GM18507 (cell line): ENCODE measurements around the gene ZNF516.
"Not testable (repeated sequence)": the region's sequence is repeated elsewhere in the genome, so short reads cannot be mapped to it uniquely, and the experiment has no call there.

Experiments used
- DNase-seq: peaks from one replicate; pipeline ENCODE4 v3.0.0; 2011; ENCODE audit warnings: low read depth; ENCODE audit not compliant: insufficient read length; ENCODE audit errors: extremely low spot score
- FAIRE-seq: peaks from 2 replicates; lab custom pipeline; 2011; peaks lifted over from hg19 to GRCh38; lab: Jason Lieb, UNC

Gene ZNF516

GRCh38 chr18:76475450-76476194, 19.4 kb downstream of the ZNF516 start:
- no peak for FAIRE-seq
- no peak for DNase-seq

- DNase-seq (no peak), FAIRE-seq (peak; percentile 36)
Observed at GRCh38 chr18:76474824-76475223, 20.2 kb downstream of the ZNF516 start.

- not testable (repeated sequence) for FAIRE-seq, DNase-seq
Observed at GRCh38 chr18:76473521-76473920, 21.5 kb downstream of the ZNF516 start.

GRCh38 chr18:76472829-76473228, 22.2 kb downstream of the ZNF516 start:
- FAIRE-seq = no peak

GRCh38 chr18:76471593-76471992, 23.4 kb downstream of the ZNF516 start:
- no peak for FAIRE-seq
- DNase-seq = no peak

More at GRCh38 chr18:76472829-76473228, 22.2 kb downstream of the ZNF516 start:
- no peak for DNase-seq

- FAIRE-seq (no peak), DNase-seq (no peak)
Observed at GRCh38 chr18:76468345-76469304, 26.4 kb downstream of the ZNF516 start.

- FAIRE-seq = peak; percentile 52
- DNase-seq = no peak
Observed at GRCh38 chr18:76467371-76468190, 27.5 kb downstream of the ZNF516 start.

GRCh38 chr18:76466410-76466991, 28.5 kb downstream of the ZNF516 start:
- DNase-seq (no peak), FAIRE-seq (no peak)

- DNase-seq (no peak), FAIRE-seq (no peak)
Observed at GRCh38 chr18:76465630-76466409, 29.2 kb downstream of the ZNF516 start.

- FAIRE-seq = no peak
- no peak for DNase-seq
Observed at GRCh38 chr18:76464281-76465259, 30.5 kb downstream of the ZNF516 start.

GRCh38 chr18:76463872-76464271, 31.2 kb downstream of the ZNF516 start:
- DNase-seq (no peak), FAIRE-seq (no peak)

- FAIRE-seq (no peak), DNase-seq (no peak)
Observed at GRCh38 chr18:76463358-76463757, 31.7 kb downstream of the ZNF516 start.

- DNase-seq (no peak), FAIRE-seq (no peak)
Observed at GRCh38 chr18:76462326-76462694, 32.7 kb downstream of the ZNF516 start.

- FAIRE-seq (no peak), DNase-seq (no peak)
Observed at GRCh38 chr18:76461692-76462325, 33.2 kb downstream of the ZNF516 start.

GRCh38 chr18:76461148-76461547, 33.9 kb downstream of the ZNF516 start:
- FAIRE-seq (no peak), DNase-seq (no peak)

- DNase-seq (no peak), FAIRE-seq (no peak)
Observed at GRCh38 chr18:76460482-76460881, 34.6 kb downstream of the ZNF516 start.

- DNase-seq (no peak), FAIRE-seq (no peak)
Observed at GRCh38 chr18:76459687-76460350, 35.2 kb downstream of the ZNF516 start.
